ENCODE measurements around the gene ROR1.

- TF ChIP-seq CTCF (IDR thresholded peaks at IDR 0.05; ENCODE audit: borderline replicate concordance, extremely low read depth, low read length, poor library complexity, severe bottlenecking) (no peak), EZH2 (IDR thresholded peaks at IDR 0.05; ENCODE audit: borderline replicate concordance, low read depth, low read length, severe bottlenecking) (no peak)
Observed at GRCh38 chr1:63752176-63752575, 21.6 kb upstream of the ROR1 start.
